Endothelial cell of umbilical vein (primary cell): ENCODE data around the gene FGFR1OP2.

ENCODE experiments used
- CTCF ChIP-seq, 2 donors: IDR thresholded peaks; 1 replicate in 1 of 2; 2 replicates in 1 of 2; pipeline ENCODE4 v1.5.1; 2011; ENCODE audit warnings: low read length in 2 of 2, mild to moderate bottlenecking in 2 of 2, moderate library complexity in 2 of 2, control low read depth in 1 of 2, inconsistent platforms in 1 of 2, low read depth in 1 of 2; ENCODE audit not compliant: insufficient read depth in 1 of 2; ENCODE audit errors: extremely low read depth in 1 of 2
- EZH2 ChIP-seq: IDR thresholded peaks from 2 replicates; pipeline ENCODE4 v1.6.1; 2012; ENCODE audit warnings: borderline replicate concordance, low read depth, mild to moderate bottlenecking, moderate library complexity, low read length, inconsistent platforms; ENCODE audit not compliant: severe bottlenecking
- FOS ChIP-seq: IDR thresholded peaks from 2 replicates; pipeline ENCODE4 v1.6.1; 2011; ENCODE audit warnings: mild to moderate bottlenecking, low read length, moderate library complexity, borderline replicate concordance; ENCODE audit not compliant: insufficient read depth
- GATA2 ChIP-seq: IDR thresholded peaks from 2 replicates; pipeline ENCODE4 v1.7.0; 2011; ENCODE audit warnings: low read depth, mild to moderate bottlenecking, moderate library complexity, mixed read lengths, low read length; ENCODE audit not compliant: insufficient read length, insufficient read depth
- JUN ChIP-seq: IDR thresholded peaks from 2 replicates; pipeline ENCODE4 v1.6.1; 2011; ENCODE audit warnings: borderline replicate concordance, low read depth; ENCODE audit not compliant: insufficient read length, insufficient read depth
- MYC ChIP-seq: IDR thresholded peaks from one replicate; pipeline ENCODE4 v1.6.1; 2011; ENCODE audit warnings: mild to moderate bottlenecking, low read depth, low read length
- POLR2A ChIP-seq: IDR thresholded peaks from 2 replicates; pipeline ENCODE4 v1.6.1; 2012; ENCODE audit warnings: low read depth, mild to moderate bottlenecking, control low read depth, low read length
- POLR2AphosphoS5 ChIP-seq: IDR thresholded peaks from 2 replicates; pipeline ENCODE4 v1.6.1; 2012; ENCODE audit warnings: low read depth, mild to moderate bottlenecking, control low read depth, low read length, moderate library complexity; ENCODE audit not compliant: insufficient read depth

- TF ChIP-seq POLR2A (no peak), MYC (no peak), GATA2 (no peak), CTCF (IDR thresholded peaks at IDR 0.05; ENCODE audit: extremely low read depth in 1 of 2, insufficient read depth in 1 of 2, low read depth in 1 of 2, low read length in 2 of 2) (no peak), EZH2 (no peak), POLR2AphosphoS5 (no peak), JUN (no peak), FOS (no peak)
Measured at GRCh38 chr12:27013611-27014084, 75.4 kb downstream of the FGFR1OP2 start.
